Measurements from ENCODE around the gene SOX18.

Gene SOX18

DNA sequence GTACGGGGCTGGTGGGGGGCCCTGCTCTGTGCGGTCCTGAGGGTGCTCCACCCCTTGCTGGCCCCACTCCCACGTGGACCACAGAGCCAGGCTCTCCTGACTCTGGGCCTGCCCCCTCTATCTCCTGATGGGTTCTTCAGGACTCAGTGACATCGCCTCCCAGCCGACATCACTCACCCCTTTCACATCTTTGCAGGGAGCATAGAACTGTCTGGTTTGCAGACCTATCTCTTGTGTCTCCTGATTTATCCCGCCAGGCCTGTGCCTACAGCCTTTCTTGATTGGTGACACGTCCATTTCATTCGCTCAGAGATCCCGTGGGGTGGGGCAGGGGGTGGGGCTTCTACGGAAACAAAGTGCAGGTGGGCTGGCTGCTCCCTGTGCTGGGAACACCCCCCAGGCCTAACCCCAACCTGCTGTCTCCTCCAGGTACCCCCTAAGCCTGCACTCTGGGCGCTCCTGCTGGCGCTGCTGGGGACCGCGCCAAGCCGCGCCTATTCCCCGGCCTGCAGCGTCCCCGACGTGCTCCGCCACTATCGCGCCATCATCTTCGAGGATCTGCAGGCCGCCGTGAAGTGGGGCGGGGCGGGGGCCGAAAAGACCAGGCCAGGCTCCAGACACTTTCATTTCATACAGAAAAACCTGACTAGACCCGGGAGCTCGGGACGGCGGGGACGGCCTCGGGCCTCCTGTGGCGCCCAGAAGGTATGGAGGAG, 11.8 kb downstream of the SOX18 start:
- no peak for DNase-seq (ENCODE audit: low read depth)

DNA sequence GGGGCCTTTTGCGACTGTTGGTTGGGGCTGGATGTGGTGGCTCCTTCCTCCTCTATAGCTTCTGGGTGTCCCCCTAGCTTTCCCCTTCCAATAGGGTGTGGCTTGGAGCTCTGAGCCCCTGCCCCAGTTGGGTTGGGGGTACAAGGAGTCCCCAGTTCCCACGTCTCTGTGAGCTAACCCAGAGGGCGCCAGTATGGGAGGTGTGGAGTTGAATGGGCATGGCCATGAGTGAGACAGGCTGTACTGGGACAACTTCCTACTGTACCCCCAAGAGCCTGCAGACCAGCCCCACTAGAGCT, 12.3 kb downstream of the SOX18 start:
- DNase-seq (ENCODE audit: low read depth): no peak

DNA sequence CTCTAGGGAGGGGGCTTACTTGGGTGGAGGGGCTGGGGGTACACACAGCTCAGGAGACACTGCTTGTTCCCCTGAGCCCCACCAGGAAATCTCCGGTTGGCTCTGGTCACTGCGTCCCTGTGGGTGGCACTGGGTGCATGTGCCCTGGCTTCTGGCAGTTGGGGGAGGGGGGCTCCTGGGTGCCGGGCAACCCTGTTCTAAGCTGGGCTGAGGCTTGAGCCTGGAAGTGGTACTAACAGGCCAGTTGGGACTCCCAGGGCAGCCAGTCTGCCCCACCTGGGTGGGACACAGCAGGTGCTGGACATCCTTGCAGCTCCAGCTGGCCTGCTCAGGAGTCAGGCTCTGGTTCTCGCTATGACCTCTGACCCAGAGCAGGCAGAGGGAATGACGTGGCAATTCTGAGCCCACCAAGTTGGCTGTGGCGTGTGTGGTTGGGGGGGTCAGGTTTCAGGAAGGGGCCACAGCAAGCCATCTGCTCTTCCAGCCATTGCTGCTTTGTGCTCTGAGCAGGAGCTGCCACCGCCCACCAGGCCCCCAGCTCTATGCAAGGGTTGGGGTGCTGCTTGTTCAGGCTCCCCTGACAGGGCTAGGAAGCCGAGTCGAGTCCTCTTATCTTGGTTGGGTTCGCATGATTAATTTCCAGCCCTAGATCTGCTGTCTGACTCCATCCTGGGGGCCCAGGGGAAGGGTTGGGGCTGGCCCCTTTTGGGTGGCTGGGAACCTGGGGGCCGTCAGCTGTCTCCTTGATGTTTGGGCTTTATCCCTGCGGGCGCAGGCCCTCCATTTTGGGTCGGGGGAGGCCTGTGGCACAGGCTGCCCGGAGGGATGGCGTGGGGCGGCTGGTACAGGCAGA, 12.9 kb downstream of the SOX18 start:
- DNase-seq (ENCODE audit: low read depth): no peak

DNA sequence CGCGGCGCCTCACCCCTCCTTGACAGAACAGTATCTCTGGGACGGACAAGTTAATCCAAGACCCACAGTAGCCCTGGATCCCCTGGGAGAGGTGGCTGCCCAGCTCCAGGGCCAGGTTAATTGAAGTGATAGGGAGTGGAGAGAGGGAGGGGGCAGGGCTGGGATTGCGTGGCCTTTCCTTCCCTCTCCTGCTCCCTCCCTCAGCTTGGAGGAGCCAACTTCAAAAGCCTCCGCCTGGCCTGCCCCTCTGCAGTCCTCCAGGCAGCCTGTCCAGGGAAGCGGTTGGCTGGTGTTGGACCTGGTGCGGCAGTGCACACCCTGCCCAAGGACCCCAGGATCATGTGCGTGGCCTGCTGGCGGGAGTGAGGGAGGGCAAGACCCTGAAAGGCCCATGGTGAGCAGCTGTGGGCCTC, 13.5 kb downstream of the SOX18 start, which contains the start of gene C20orf204:
C20orf204 (plus strand) TSS at position 250 of the 413 bp plus-strand sequence; CDS start at position 392, 142 bp downstream.
- DNase-seq (ENCODE audit: low read depth): no peak

DNA sequence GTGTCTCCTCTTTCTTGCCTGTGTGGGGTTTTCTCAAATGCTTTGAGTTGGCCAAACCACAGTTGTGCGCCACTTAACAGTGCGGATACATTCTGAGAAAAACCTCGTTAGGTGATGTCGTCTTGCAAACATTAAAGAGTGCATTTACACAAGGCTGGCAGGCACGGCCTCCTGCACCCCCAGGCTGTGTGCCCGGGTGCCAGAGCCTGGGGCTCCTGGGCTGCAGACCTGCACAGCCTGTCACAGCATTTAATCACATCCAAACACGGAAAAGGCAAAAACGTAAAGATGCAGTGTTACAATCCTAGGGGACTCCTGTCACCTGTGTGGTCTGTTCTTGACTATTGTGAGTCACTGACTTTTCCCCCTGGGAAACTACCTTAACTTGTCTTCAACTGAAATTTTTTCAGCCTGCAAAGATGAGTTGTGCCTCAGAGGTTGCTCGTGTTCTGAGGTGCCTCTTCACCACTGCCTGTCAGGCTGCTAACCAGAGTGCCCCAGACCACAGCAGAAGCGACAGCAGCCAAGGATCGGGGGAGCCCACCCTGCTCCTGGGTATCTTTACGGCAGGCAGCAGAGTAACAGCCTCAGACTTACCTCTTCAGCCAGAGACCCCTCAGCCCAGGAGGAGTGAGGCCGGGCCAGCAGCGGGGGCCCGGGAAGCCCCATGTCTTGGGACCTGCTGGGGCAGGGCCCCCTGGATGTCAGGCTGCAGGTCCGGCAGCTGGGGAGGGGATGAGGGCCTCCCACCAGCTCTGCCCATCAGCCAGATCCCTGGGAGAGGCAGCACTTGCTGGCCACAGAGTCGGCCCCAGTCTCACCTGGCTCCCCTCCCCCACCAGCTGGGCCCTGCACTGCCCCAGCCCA, 14.1 kb downstream of the SOX18 start:
- DNase-seq (ENCODE audit: low read depth): no peak

DNA sequence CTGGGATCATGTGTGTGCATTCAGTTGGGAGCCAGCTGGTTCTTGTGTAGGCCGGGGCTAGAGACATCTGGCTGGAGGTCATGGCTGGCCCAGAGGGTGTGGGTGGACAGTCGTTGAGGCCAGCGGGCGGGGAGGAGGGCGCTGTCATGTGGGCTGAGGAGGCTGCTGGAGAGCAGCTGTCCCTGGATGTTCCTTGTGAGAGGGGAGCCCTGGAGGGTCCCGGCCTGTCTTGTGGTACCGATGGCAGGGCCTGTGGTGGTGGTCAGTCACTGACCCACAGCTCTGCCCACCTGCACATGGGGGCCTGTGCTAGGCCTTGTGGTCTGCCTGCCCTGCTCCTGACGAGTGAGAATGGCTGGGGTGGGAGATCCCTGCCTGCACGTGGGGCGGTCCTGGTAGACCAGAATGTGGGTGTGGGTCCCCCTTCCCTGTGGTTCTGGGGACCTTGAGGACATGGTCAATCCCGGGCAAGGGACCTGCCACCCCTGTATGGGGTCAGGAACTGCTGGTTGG, 15.4 kb downstream of the SOX18 start:
- no peak for DNase-seq (ENCODE audit: low read depth)

DNA sequence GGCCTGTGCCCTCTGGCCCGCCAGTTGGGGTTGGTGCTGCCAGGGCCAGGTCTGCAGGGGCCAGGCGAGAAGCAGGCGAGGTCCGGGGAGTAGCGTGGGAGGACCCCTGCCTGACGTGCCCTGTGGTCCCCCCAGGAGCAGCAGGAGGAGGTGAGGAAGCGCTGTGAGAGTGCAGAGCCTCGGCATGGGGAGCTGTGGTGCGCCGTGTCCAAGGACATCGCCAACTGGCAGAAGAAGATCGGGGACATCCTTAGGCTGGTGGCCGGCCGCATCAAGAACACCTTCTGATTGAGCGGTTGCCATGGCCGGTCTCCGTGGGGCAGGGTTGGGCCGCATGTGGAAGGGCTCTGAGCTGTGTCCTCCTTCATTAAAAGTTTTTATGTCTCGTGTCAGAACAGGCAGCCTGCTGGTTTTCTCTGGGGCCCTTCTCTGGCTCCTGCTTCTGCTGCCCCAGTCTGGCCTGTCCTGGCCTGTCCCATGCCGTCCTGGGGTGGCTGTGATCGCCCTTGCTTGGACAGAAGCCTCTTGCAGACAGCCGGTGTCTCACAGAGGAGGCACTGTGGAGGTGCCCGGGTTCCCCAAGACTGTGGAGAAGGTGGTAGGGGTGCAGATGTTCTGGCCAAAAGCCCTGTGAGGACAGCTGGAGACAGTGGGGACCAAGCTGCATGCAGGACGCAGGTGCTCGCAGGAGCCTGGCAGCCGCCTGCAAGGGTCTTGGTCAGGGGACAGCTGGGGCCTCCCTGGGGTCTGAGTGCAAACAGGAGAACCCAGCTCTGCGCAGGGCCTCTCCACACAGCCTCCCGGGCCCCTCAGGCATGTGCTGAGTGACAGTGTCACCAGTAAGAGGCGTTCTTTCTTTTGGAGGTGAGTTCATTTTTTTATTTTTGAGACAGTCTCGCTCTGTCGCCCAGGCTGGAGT, 16.5 kb downstream of the SOX18 start:
- no peak for DNase-seq (ENCODE audit: low read depth)

DNA sequence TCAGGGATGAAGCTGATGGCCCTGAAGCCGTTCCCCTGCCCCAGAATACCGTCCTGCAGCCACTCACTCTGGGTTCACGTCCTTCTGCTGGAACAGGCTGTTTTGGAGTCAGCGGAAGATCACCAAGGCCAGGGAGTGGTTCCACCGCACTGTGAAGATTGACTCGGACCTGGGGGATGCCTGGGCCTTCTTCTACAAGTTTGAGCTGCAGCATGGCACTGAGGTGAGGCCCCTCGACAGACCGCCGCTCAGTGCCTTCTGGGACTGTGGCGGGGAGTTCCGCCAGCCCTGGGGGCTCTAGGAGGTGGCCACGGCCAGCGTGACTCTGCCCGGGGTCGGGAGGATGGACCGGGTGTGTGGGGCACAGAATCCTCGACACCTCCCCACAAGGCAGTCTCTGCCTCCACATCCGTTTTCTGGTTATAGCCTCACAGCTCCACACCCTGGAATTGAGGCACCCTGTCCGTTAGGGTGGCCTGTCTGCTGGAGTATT, 17.6 kb downstream of the SOX18 start:
- no peak for DNase-seq (ENCODE audit: low read depth)

DNA sequence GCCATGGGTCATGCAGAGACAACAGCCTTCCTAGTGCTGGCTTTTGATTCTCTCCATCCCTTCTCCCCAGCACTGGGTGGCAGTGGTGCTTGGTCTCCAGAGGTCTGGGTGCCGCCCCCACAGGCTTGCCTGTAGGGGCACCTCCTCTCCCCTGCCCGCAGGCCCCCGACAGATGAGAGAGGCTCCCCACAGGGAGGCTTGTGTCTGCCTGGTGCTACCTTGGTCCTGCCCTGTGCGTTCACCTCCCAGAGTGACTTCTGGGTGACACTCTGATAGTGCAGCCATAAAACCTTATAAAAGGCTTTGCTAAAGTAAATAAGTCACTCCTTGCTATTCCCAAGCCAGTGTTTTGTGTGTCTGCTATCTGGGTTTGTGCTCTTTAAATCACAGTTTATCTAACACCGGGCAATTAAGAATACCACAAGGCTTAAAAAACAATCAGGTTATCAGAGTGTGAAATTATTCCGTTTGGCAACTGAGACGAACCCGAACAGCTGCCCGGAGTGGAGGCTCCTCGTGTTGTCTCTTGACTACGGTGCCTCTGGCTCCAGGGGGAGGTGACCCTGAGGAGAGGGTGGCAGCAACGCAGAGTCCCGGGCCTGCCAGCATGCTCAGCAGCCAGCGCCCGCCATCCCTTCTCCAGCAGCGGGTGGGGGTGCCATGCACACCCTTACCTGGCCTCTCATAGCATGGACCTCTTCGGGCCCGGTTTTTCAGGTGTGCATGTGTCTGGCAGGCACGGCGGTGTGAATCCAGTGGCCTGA, 18.9 kb downstream of the SOX18 start:
- DNase-seq (ENCODE audit: low read depth): no peak

DNA sequence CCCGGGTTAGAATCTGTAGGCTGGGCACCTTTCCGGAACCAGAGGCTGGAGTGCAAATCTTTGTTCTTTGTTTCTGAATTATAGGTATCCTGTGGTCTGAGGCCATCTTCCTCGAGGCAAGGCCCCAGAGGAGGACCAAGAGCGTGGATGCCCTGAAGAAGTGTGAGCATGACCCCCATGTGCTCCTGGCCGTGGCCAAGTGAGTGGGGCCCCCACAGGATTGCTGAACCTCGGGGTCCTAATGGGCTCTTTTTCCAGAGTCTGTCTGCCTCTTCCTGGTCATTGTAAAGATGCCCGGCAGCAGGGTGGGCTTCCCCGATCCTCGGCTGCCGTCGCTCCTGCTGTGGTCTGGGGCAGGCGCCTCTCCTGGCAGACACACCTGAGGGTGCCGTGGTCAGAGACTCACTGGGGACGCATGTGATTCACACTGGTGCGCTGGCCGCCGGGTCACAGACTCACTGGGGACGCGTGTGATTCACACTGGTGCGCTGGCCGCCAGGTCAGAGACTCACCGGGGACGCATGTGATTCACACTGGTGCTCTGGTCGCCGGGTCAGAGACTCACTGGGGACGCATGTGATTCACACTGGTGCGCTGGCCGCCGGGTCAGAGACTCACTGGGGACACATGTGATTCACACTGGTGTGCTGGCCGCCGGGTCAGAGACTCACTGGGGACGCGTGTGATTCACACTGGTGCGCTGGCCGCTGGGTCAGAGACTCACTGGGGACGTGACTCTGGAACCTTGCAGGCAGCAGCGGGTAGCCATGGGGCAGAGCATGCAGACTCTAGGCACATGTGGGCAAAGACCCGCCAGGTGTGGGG, 19.9 kb downstream of the SOX18 start:
- no peak for DNase-seq (ENCODE audit: low read depth)

DNA sequence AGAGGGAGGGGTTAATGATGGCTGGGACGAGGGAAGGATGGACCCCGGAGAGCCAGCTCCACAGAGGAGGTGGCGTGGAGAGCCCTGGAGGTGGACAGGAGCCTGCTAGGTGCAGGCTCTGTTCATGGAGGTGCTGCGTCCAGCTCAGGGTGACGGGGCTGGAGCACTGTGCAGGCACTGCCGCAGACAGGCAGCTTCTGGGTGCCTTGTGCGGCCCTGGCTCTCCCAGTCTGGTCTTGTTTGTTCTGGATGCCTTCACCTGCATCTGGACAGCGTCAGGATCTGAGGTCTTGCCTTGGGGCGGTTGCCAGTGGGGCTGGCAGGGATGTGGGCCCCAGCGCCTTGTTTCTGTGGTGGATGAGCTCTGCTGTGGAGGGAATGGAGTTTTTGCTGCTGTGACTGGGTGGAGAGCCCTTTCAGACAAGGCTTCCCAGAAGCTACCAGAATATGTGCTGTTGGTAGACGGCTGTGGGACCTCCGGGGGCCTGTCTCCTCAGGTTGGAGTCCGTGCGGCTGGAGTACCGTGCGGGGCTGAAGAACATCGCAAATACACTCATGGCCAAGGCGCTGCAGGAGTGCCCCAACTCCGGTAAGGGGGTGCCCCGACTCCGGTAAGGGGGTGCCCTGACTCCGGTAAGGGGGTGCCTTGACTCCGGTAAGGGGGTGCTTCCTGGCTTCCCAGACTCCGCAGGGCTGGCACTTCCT, 21.3 kb downstream of the SOX18 start:
- no peak for DNase-seq (ENCODE audit: low read depth)

DNA sequence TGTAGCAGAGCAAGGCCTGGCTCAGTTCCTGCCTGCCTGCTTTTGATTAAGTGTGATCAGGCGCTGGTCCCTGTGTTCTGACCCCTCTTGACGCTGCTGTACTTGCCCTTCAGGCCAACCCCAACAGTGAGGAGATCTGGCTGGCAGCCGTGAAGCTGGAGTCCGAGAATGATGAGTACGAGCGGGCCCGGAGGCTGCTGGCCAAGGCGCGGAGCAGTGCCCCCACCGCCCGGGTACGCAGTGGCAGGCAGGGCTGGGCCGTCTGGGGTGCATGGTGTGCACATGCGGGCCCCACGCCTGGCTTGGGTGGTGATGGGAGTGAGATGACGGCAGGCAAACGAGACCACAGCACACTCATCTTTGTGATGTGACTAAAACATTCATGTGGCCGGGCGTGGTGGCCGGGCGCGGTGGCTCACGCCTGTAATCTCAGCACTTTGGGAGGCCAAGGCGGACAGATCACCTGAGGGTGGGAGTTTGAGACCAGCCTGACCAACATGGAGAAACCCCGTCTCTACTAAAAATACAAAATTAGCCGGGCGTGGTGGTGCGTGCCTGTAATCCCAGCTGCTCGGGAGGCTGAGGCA, 23.5 kb downstream of the SOX18 start:
- no peak for DNase-seq (ENCODE audit: low read depth)

DNA sequence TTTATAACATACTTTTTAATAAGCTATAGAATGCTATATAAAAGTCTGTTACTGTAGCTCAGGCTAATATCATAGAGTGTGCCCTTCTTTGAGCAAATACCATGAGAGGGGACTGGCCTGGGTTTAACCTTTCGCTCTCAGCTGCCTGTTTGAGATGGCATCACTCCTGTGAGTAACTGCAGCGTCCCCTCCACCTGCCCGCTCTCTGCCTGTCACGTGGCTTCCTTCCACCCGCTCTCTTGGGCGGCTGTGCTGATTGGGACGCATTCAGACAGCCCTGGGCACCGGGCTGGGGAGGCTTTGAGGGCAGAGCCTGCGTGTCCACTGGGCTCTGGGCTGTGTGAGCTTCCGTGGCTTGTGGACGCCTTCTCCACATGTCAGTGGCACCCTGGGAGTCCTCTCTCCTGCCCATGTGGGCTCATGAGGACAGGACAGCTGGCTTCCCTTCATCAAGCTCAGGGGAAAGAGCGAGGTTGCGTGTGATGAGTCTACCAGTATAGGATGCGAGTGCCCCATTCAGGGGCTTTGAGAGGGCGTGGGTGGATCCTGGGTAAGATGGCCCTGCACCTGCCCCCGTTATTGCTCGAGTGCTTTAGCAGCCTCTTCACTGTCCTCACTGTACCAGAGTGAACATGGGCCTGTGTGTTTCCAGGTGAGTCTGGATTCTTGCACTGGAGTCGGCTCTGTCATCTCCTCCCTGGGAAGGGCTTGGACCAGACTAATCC, 24.2 kb downstream of the SOX18 start:
- DNase-seq (ENCODE audit: low read depth): no peak

DNA sequence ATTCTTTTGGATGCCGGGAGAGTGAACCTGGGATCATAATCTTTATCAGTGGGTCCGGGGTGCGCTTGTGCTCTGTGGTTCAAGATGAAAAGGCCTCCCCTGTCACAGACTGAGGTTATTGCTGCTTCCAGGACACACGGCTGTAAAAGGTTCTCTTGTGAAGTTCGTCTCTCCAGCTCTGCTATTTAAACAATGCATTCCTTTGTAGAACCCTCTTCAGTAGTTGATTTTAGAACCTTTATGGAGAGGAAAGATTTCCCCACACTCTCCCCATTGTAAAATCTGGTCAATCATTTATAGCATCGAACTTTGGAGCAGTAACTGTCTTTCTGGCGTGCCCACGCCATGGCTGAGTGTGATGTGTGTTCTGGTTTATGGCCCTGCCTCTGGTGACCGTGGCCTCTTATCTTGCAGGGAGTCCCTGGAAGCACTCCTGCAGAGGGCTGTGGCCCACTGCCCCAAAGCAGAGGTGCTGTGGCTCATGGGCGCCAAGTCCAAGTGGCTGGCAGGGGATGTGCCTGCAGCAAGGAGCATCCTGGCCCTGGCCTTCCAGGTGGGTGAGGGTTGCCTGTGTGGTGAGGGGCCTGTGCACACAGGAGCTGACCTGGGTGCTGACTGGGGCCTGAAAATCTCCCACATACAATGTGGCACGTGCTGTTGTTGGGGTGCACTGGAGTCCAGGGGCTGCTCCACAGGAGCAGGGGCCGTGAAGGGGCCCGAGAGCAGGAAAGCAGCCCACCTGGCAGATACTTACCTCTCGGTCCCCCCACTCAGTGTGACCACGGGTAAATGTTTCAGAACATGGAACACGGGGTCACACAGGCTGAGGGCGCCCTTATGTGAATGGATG, 25.1 kb downstream of the SOX18 start:
- no peak for DNase-seq (ENCODE audit: low read depth)

DNA sequence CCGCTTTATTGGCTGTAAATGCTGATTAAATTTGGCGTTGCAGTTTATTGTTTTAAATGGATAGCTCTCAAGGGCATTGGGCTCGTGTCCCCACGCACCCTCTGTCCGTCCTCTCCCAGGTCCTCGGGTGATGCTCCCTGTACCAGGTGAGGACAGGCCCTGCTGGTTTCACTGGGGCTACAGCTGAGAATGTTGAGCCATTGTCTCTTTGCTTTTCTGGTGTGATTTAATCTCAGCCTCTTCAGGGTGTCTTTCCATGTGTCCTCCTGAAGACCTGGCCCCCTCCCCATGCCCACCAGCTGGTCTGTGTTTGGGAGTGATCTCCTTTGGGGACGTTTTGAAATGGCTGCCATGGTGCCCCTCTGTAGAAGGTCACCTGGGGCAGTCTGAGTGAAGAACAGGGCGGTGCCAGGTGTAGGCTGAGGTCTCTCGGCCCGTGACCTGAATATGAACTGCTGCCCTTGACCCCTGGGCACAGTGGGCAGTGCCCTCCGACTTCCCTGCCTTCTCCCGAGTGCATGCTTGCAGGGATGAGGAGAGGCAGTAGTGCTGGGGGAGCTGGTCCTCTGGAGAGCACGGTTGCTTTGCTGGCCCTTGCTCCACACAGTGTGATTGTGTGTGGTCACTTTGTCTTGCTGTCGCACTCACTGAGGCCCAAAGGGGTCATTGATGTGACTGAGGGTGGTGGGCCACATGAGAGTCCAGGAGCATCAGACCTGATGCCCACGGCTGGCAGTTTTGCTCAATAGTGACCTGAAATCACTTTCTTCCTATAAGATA, 25.9 kb downstream of the SOX18 start:
- no peak for DNase-seq (ENCODE audit: low read depth)
